ENCODE data around the gene PARP8.
"Not testable (repeated sequence)": the region's sequence is repeated elsewhere in the genome, so short reads cannot be mapped to it uniquely, and the experiment has no call there.

The PARP8 gene

DNA sequence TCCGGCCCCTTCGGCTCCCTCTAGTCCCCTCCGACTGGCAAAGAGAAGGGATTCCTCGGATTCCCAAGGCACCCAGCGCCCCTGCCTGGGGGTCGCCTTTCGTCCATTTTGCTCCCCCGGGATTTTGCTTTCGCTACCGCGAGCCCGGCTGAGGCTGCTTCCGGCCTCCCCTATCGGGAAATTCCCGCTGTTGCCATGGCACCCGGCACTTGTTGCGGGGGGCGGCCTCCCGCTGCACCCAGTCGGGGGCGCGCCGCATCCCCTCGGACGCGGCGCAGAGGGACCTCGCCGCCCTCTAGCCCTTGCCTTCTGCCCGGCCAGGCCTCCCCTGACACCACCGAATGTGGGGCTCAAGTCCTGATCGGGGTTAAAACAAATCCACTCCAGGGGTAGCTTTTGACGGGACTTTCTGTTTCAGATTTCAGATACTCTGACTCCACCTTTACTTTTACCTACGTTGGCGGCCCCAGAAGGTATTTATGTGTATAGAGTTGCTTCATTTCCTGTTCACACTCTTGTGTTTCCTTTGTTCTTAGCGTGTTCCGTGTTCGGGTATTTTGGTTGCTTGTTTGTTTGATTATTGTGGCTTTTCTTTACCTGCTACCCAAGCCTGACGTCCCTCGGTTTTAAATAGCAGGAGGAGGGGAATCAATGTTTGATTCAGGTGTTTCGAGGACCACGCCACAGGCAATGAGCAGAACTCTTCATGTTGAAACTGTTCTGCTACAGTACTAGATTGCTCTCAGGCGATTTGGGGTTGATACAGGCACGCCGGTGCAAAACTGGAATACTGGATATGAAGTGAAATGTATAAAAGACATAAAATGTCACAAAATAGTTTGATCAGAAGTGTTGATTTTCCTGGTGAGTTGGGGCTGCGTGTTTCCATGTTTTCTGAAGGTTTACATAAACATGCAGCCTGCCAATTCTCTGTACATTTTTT is 1.5 kb downstream of the PARP8 start:
- TF ChIP-seq, protein P1, sequence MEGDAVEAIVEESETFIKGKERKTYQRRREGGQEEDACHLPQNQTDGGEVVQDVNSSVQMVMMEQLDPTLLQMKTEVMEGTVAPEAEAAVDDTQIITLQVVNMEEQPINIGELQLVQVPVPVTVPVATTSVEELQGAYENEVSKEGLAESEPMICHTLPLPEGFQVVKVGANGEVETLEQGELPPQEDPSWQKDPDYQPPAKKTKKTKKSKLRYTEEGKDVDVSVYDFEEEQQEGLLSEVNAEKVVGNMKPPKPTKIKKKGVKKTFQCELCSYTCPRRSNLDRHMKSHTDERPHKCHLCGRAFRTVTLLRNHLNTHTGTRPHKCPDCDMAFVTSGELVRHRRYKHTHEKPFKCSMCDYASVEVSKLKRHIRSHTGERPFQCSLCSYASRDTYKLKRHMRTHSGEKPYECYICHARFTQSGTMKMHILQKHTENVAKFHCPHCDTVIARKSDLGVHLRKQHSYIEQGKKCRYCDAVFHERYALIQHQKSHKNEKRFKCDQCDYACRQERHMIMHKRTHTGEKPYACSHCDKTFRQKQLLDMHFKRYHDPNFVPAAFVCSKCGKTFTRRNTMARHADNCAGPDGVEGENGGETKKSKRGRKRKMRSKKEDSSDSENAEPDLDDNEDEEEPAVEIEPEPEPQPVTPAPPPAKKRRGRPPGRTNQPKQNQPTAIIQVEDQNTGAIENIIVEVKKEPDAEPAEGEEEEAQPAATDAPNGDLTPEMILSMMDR (conservative IDR thresholded peaks at IDR 0.05; ENCODE audit: low read depth, low read length): no peak
- no peak for DNase-seq (ENCODE audit: low read depth)
- peak overlapping the region; percentile 82 for H3K4me3 ChIP-seq (ENCODE audit: low read length)

- DNase-seq (ENCODE audit: low read depth): not testable (repeated sequence)
- peak overlapping the region; percentile 82 for H3K4me3 ChIP-seq (ENCODE audit: low read length)
Measured at GRCh38 chr5:50668636-50669035, 2.2 kb downstream of the PARP8 start.

DNA sequence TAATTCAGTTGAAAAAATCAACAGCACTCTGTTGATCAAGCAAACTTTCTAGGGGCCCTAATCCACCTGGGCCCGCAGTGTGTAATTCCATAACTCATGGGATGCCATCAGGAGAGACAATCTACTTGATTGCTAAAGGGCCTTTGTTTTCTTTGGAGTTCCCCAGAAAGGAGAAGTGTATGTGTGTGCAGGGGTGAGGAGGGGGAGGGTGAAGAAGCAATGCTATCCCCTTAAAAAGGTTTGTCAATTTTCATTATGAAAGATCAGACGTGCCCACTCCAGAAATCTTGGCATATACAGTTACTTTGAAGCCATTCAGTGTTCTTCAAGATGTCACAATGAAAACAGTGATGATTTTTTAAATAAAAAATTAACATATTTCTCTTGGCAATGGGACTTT is 6.2 kb downstream of the PARP8 start:
- no peak for DNase-seq (ENCODE audit: low read depth)
- H3K4me3 ChIP-seq (ENCODE audit: low read length): no peak overlapping the region
- TF ChIP-seq, protein P1 (conservative IDR thresholded peaks at IDR 0.05; ENCODE audit: low read depth, low read length): no peak

DNA sequence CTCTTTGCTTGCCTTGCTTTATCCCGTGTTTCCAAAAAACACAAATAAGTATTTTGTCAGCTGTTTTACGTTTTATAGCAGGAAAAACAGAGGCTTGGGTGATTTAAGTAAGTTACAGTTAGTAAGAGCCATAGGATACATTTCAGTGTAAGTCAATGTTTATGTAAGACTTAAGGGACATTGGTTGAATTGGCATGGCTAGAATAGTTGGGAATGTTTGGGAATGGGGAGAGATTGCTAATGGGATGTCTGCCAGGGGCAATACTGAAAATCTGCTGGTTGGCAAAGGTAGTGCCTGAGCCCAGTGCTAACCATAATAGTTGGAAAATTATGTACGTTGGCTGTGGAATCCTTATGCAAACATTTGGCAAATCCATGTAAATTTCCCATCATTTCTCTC is 7.0 kb downstream of the PARP8 start:
- not testable (repeated sequence) for DNase-seq (ENCODE audit: low read depth); H3K4me3 ChIP-seq (ENCODE audit: low read length)

DNA sequence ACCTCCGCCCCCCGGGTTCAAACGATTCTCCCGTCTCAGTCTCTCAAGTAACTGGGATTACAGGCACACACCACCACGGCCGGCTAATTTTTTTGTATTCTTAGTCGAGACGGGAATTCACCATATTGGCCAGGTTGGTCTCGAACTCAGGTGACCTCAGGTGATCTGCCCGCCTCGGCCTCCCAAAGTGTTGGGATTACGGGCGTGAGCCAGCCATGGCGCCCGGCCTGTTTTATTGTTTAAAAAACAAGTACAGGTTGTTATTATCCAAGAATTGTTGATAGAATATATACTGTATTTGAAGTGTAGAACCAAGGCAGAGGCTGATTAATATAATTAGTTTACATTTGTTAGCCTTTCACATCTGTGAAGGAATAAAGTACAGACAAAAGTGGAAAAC is 8.9 kb downstream of the PARP8 start:
- no peak overlapping the region for H3K4me3 ChIP-seq (ENCODE audit: low read length)
- TF ChIP-seq, protein P1 (conservative IDR thresholded peaks at IDR 0.05; ENCODE audit: low read depth, low read length): no peak
- no peak for DNase-seq (ENCODE audit: low read depth)

- not testable (repeated sequence) for H3K4me3 ChIP-seq (ENCODE audit: low read length); DNase-seq (ENCODE audit: low read depth)
Measured at GRCh38 chr5:50679554-50679953, 13.1 kb downstream of the PARP8 start.

GRCh38 chr5:50684721-50685120 is 18.3 kb downstream of the PARP8 start:
- no peak for DNase-seq (ENCODE audit: low read depth)
- TF ChIP-seq, protein P1 (conservative IDR thresholded peaks at IDR 0.05; ENCODE audit: low read depth, low read length): no peak
- no peak overlapping the region for H3K4me3 ChIP-seq (ENCODE audit: low read length)

DNA sequence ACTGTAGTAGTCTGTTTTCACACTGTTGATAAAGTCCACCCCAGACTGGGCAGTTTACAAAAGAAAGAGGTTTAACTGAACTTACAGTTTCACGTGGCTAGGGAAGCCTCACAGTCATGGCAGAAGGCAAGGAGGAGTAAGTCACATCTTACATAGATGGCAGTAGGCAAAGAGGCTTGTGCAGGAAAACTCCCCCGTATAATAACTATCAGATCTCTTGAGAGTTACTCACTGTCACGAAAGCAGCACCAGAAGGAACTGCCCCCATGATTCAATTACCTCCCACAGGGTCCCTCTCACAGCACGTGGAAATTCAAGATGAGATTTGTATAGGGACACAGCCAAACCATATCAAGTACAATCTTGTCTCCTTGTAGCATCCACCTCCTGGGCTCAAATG is 21.1 kb downstream of the PARP8 start:
- no peak for DNase-seq (ENCODE audit: low read depth)
- H3K4me3 ChIP-seq (ENCODE audit: low read length): no peak overlapping the region
- TF ChIP-seq, protein P1 (conservative IDR thresholded peaks at IDR 0.05; ENCODE audit: low read depth, low read length): no peak

Measured in retinal pigment epithelial cell (primary cell).